Upper lobe of left lung (tissue), 4 donors: ENCODE measurements around the gene AATF.

Source experiments
- CTCF ChIP-seq, 6 experiments: fragments of 450-650 bp in 4 of 6; fragments of 200-600 bp in 2 of 6; sonication (generic) in 2 of 6; IDR thresholded peaks; one replicate each; pipeline ENCODE4 v1.5.1; 2016 to 2019; ENCODE audit warnings: antibody characterized with exemption in 6 of 6
- POLR2A ChIP-seq, 4 donors: fragments of 450-650 bp; IDR thresholded peaks; one replicate each; pipeline ENCODE4 v1.5.1; 2016 to 2017; ENCODE audit warnings: antibody characterized with exemption in 4 of 4, mild to moderate bottlenecking in 2 of 4
- POLR2AphosphoS5 ChIP-seq, 2 donors: sonication (generic); formaldehyde crosslinking; IDR thresholded peaks; one replicate each; pipeline ENCODE4 v1.5.1; 2017; ENCODE audit warnings: antibody characterized with exemption in 2 of 2

DNA sequence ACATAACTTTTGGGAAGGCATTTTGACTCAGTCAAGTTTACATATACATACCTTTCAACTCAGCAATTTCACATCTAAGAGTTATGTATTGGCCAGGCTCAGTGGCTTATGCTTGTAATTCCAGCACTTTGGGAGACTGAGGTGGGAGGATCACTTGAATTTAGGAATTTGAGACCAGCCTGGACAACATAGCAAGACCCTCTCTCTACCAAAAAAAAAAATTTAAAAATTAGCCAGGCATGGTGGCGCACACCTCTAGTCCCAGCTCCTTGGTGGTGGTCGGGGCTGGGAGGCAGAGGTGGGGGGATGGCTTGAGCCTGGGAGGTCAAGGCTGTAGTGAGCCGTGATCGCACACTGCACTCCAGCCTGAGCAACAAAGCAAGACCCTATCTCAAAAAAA lies 79.3 kb downstream of the AATF start:
- TF ChIP-seq CTCF (IDR thresholded peaks at IDR 0.05) (no peak), POLR2A (IDR thresholded peaks at IDR 0.05) (no peak), POLR2AphosphoS5 (IDR thresholded peaks at IDR 0.05) (no peak)
